Osteoblast (primary cell): ENCODE data around the gene PPP6R3. TPM values are rescaled to one million over a fixed set of nuclear protein-coding genes. Genes with fewer than 3 reads are reported as not detected.

ENCODE experiments used
- DNase-seq: peaks from one replicate; pipeline ENCODE4 v3.0.0; 2011; ENCODE audit warnings: low spot score, mixed read lengths; ENCODE audit not compliant: insufficient read length; ENCODE audit errors: missing footprints
- H2AFZ ChIP-seq: 2 replicates; pipeline ENCODE4 v1.6.0; 2011; ENCODE audit warnings: mild to moderate bottlenecking, low read length
- H3K27ac ChIP-seq: 2 replicates; pipeline ENCODE4 v1.5.1; 2011; ENCODE audit warnings: mild to moderate bottlenecking, low read depth, low read length, moderate library complexity
- H3K27me3 ChIP-seq: 2 replicates; pipeline ENCODE4 v1.6.0; 2012; ENCODE audit warnings: mild to moderate bottlenecking, control low read depth, inconsistent platforms, low read length, moderate library complexity; ENCODE audit not compliant: insufficient read depth
- H3K36me3 ChIP-seq: 2 replicates; pipeline ENCODE4 v1.5.1; 2011; ENCODE audit warnings: mild to moderate bottlenecking, low read length, control low read depth, moderate library complexity; ENCODE audit not compliant: insufficient read depth
- H3K4me1 ChIP-seq: 2 replicates; pipeline ENCODE4 v1.5.1; 2011; ENCODE audit warnings: mild to moderate bottlenecking, low read length, control low read depth, moderate library complexity; ENCODE audit not compliant: insufficient read depth
- H3K4me2 ChIP-seq: 2 replicates; pipeline ENCODE4 v1.6.0; 2011; ENCODE audit warnings: mild to moderate bottlenecking, low read length; ENCODE audit not compliant: insufficient read depth
- H3K4me3 ChIP-seq: fragments of 200-600 bp; sonication (generic); 3 replicates; pipeline ENCODE4 v1.5.1; 2012; ENCODE audit warnings: mild to moderate bottlenecking, low read length, inconsistent platforms; ENCODE audit not compliant: insufficient read depth
- H3K79me2 ChIP-seq: 2 replicates; pipeline ENCODE4 v1.6.0; 2012; ENCODE audit warnings: mild to moderate bottlenecking, low read length, control low read depth, inconsistent platforms; ENCODE audit not compliant: insufficient read depth
- H3K9me3 ChIP-seq: 2 replicates; pipeline ENCODE4 v1.5.1; 2011; ENCODE audit warnings: low read depth, low read length, control low read depth
- H4K20me1 ChIP-seq: 2 replicates; pipeline ENCODE4 v1.6.0; 2012; ENCODE audit warnings: mild to moderate bottlenecking, low read length, control low read depth; ENCODE audit not compliant: insufficient read depth
- total RNA-seq: library from RNA; depleted of rRNA; stranded (reverse); fragments of >200 nt; gene quantifications from 2 replicates; pipeline ENCODE4 v1.2.3, GENCODE V29; 2012
- TF ChIP-seq, protein P1 (sequence below): IDR thresholded peaks from 2 replicates; pipeline ENCODE4 v1.5.1; 2011; ENCODE audit warnings: mild to moderate bottlenecking, low read depth, low read length, moderate library complexity; ENCODE audit errors: extremely low read depth

The PPP6R3 gene
- total RNA-seq, 1 donor: 131 TPM

DNA sequence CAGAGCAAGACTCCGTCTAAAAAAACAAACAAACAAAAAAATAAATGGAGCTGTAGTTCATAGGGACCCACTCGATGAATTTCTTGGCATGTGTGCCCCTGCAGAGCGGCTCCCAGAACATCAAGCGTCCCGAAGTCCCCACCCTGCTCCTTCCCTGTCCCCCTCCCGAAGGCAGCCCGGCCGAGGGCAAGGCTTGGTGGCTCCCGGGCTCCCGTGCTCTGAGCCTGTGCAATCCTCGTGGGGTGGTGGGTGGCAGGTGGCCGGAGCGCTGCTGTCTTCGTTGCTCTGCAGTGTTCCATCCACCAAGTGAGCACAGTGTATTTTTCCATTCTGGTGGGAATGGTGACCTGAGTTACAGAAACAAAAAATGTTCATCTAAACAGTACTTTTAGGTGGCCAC is 190.2 kb downstream of the PPP6R3 start:
- H3K27ac ChIP-seq: no peak overlapping the region
- no peaks in the 10 kb centered on the region for H3K4me1 ChIP-seq
- H3K4me3 ChIP-seq: no peak overlapping the region
- H2AFZ ChIP-seq: no peak overlapping the region
- DNase-seq: no peak
- H3K36me3 ChIP-seq: no peaks in the 10 kb centered on the region
- H4K20me1 ChIP-seq: no peaks in the 10 kb centered on the region
- no peak overlapping the region for H3K4me2 ChIP-seq
- H3K9me3 ChIP-seq: peaks cover 13% of the 10 kb centered on the region
- peaks cover 58% of the 10 kb centered on the region for H3K27me3 ChIP-seq
- H3K79me2 ChIP-seq: no peaks in the 10 kb centered on the region
- TF ChIP-seq, protein P1, sequence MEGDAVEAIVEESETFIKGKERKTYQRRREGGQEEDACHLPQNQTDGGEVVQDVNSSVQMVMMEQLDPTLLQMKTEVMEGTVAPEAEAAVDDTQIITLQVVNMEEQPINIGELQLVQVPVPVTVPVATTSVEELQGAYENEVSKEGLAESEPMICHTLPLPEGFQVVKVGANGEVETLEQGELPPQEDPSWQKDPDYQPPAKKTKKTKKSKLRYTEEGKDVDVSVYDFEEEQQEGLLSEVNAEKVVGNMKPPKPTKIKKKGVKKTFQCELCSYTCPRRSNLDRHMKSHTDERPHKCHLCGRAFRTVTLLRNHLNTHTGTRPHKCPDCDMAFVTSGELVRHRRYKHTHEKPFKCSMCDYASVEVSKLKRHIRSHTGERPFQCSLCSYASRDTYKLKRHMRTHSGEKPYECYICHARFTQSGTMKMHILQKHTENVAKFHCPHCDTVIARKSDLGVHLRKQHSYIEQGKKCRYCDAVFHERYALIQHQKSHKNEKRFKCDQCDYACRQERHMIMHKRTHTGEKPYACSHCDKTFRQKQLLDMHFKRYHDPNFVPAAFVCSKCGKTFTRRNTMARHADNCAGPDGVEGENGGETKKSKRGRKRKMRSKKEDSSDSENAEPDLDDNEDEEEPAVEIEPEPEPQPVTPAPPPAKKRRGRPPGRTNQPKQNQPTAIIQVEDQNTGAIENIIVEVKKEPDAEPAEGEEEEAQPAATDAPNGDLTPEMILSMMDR: no peak

GRCh38 chr11:68651208-68651984 is 190.8 kb downstream of the PPP6R3 start:
- Histone ChIP-seq H3K4me2 (no peak overlapping the region), H3K9me3 (peaks cover 13% of the 10 kb centered on the region), H3K4me1 (no peaks in the 10 kb centered on the region), H2AFZ (no peak overlapping the region), H3K36me3 (no peaks in the 10 kb centered on the region), H3K4me3 (no peak overlapping the region), H3K79me2 (no peaks in the 10 kb centered on the region), H3K27ac (no peak overlapping the region), H3K27me3 (peaks cover 61% of the 10 kb centered on the region), H4K20me1 (no peaks in the 10 kb centered on the region)
- TF ChIP-seq, protein P1: no peak
- peak; percentile 76 for DNase-seq

GRCh38 chr11:68651985-68652682 is 191.6 kb downstream of the PPP6R3 start:
- Histone ChIP-seq H3K79me2 (no peaks in the 10 kb centered on the region), H3K27me3 (peaks cover 58% of the 10 kb centered on the region)
- TF ChIP-seq, protein P1: no peak

GRCh38 chr11:68652683-68653156 is 192.2 kb downstream of the PPP6R3 start:
- no peak for DNase-seq
- no peak overlapping the region for H3K4me2 ChIP-seq
- H3K36me3 ChIP-seq: no peaks in the 10 kb centered on the region
- no peak overlapping the region for H3K27ac ChIP-seq
- H3K79me2 ChIP-seq: no peaks in the 10 kb centered on the region
- no peak overlapping the region for H3K4me3 ChIP-seq
- peaks cover 2% of the 10 kb centered on the region for H3K9me3 ChIP-seq
- TF ChIP-seq, protein P1: no peak
- no peaks in the 10 kb centered on the region for H3K4me1 ChIP-seq
- H2AFZ ChIP-seq: no peak overlapping the region
- H3K27me3 ChIP-seq: peaks cover 58% of the 10 kb centered on the region
- no peaks in the 10 kb centered on the region for H4K20me1 ChIP-seq

More at GRCh38 chr11:68651985-68652682, 191.6 kb downstream of the PPP6R3 start:
- Histone ChIP-seq H4K20me1 (no peaks in the 10 kb centered on the region), H3K36me3 (no peaks in the 10 kb centered on the region), H3K9me3 (peaks cover 7% of the 10 kb centered on the region), H3K4me1 (no peaks in the 10 kb centered on the region), H3K4me2 (no peak overlapping the region), H2AFZ (no peak overlapping the region), H3K27ac (no peak overlapping the region), H3K4me3 (no peak overlapping the region)
- DNase-seq: peak; percentile 42
